OCI-LY7 (cell line): ENCODE results near the gene ADPRM. TPM values are rescaled to one million over a fixed set of nuclear protein-coding genes. Genes with fewer than 3 reads are reported as not detected.

Experiments used
- BruUV-seq: library from RNA; stranded (reverse); fragments of 400-500 nt; replicated peaks from 2 replicates; lab custom pipeline; 2021; lab: Mats Ljungman, UMichigan
- CTCF ChIA-PET: fragments of 300-600 bp; sonication (Branson Sonifier 250); formaldehyde crosslinking; loops from one replicate; lab custom pipeline; 2022; ENCODE audit warnings: antibody characterized with exemption; ENCODE audit not compliant: unreplicated experiment; lab: Charles Lee
- POLR2A ChIA-PET: fragments of 300-600 bp; sonication (Branson Sonifier 250); formaldehyde crosslinking; loops from one replicate; lab custom pipeline; 2022; ENCODE audit warnings: antibody characterized with exemption; lab: Charles Lee
- DNase-seq: peaks from one replicate; pipeline ENCODE4 v3.0.0-alpha.2; 2015; ENCODE audit warnings: low spot score
- H2AFZ ChIP-seq: fragments of 200-600 bp; sonication (generic), shearing (Covaris generic); 2 replicates; pipeline ENCODE4 v1.6.1; 2014; ENCODE audit warnings: mild to moderate bottlenecking, antibody characterized with exemption, low read length, moderate library complexity
- H3K27ac ChIP-seq: fragments of 200-600 bp; sonication (generic); 2 replicates; pipeline ENCODE4 v1.5.1; 2014; ENCODE audit warnings: mixed run types, low read depth, mild to moderate bottlenecking, moderate library complexity, low read length, inconsistent platforms; ENCODE audit not compliant: poor library complexity, severe bottlenecking
- H3K36me3 ChIP-seq: fragments of 200-600 bp; sonication (generic); 2 replicates; pipeline ENCODE4 v1.6.1; 2014; ENCODE audit warnings: mild to moderate bottlenecking, antibody characterized with exemption, low read length, moderate library complexity, mixed read lengths; ENCODE audit not compliant: insufficient read depth
- H3K4me1 ChIP-seq: fragments of 200-600 bp; sonication (generic); 2 replicates; pipeline ENCODE4 v1.5.1; 2014; ENCODE audit warnings: mild to moderate bottlenecking, low read length; ENCODE audit not compliant: insufficient read depth, poor library complexity, severe bottlenecking
- H3K4me2 ChIP-seq: fragments of 200-600 bp; sonication (generic); 2 replicates; pipeline ENCODE4 v1.6.1; 2014; ENCODE audit warnings: mild to moderate bottlenecking, low read length
- H3K4me3 ChIP-seq: fragments of 200-600 bp; sonication (generic); 2 replicates; pipeline ENCODE4 v1.5.1; 2014; ENCODE audit warnings: mild to moderate bottlenecking, low read depth, low read length; ENCODE audit not compliant: poor library complexity, severe bottlenecking
- H3K79me2 ChIP-seq: fragments of 200-600 bp; sonication (generic); 2 replicates; pipeline ENCODE4 v1.6.1; 2016; ENCODE audit warnings: low read depth, mild to moderate bottlenecking, low read length, moderate library complexity, mixed read lengths; ENCODE audit not compliant: insufficient read depth
- H3K9me2 ChIP-seq: fragments of 200-600 bp; sonication (generic); 2 replicates; pipeline ENCODE4 v1.6.1; 2016; ENCODE audit warnings: mild to moderate bottlenecking, low read length, mixed read lengths; ENCODE audit not compliant: insufficient read depth
- H3K9me3 ChIP-seq: fragments of 200-600 bp; sonication (generic); 2 replicates; pipeline ENCODE4 v1.6.1; 2014; ENCODE audit warnings: mild to moderate bottlenecking, mixed run types, low read length, mixed read lengths
- H4K20me1 ChIP-seq: fragments of 200-600 bp; sonication (generic); 2 replicates; pipeline ENCODE4 v1.6.1; 2014; ENCODE audit warnings: mild to moderate bottlenecking, antibody characterized with exemption, low read length, moderate library complexity, mixed read lengths; ENCODE audit not compliant: insufficient read depth
- EZH2phosphoT487 ChIP-seq: fragments of 200-600 bp; sonication (generic); IDR thresholded peaks from 2 replicates; pipeline ENCODE4 v1.6.1; 2018; ENCODE audit warnings: low read depth, borderline replicate concordance, mild to moderate bottlenecking, mixed run types, antibody characterized with exemption, low read length, moderate library complexity, mixed read lengths
- intact Hi-C: fragments of 100-400 bp; cut with micrococcal nuclease; formaldehyde crosslinking; loops from one replicate; pipeline ENCODE4 v1.10.0; 2022; ENCODE audit not compliant: unreplicated experiment
- total RNA-seq, 2 experiments: library from RNA; depleted of rRNA in 1 of 2; stranded (reverse); fragments of >200 nt in 1 of 2; shearing (Covaris generic) in 1 of 2; gene quantifications; 2 replicates each; pipeline ENCODE4 v1.2.3, GENCODE V29; 2014 to 2022
- TF ChIP-seq, protein P1 (sequence below): fragments of 200-600 bp; sonication (generic); conservative IDR thresholded peaks from 2 replicates; pipeline ENCODE4 v1.5.1; 2014; ENCODE audit warnings: mild to moderate bottlenecking, antibody characterized with exemption, low read length, moderate library complexity, mixed read lengths

Gene ADPRM
- total RNA-seq, 2 experiments from 2014 or later, result 5.5 to 7.0 TPM

DNA sequence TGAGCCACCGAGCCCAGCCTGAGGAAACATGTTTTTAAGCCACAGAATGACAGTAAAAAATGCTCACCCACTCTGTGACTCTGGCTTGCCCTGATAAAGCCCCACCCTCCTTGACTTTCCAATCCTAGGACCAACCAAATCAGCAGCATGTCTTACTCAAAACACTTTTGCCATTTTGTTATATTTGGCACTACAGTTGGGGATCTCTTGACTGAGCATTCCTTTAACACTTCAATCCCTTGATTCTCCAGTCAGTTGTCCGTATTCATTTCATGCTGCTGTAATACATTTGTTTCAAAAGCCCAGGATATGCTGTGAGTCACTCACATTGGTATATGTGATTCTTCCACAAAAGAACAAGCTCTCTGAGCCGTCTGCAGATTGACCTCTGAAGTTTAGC lies 48.4 kb upstream of the ADPRM start:
- no peaks in the 10 kb centered on the region for H3K36me3 ChIP-seq
- H3K4me3 ChIP-seq, result no peak overlapping the region
- ChIA-PET POLR2A (no interaction called here), CTCF (no interaction called here)
- H3K27ac ChIP-seq, result no peak overlapping the region
- H3K9me3 ChIP-seq, result no peaks in the 10 kb centered on the region
- no peak overlapping the region for H2AFZ ChIP-seq
- TF ChIP-seq, protein P1, sequence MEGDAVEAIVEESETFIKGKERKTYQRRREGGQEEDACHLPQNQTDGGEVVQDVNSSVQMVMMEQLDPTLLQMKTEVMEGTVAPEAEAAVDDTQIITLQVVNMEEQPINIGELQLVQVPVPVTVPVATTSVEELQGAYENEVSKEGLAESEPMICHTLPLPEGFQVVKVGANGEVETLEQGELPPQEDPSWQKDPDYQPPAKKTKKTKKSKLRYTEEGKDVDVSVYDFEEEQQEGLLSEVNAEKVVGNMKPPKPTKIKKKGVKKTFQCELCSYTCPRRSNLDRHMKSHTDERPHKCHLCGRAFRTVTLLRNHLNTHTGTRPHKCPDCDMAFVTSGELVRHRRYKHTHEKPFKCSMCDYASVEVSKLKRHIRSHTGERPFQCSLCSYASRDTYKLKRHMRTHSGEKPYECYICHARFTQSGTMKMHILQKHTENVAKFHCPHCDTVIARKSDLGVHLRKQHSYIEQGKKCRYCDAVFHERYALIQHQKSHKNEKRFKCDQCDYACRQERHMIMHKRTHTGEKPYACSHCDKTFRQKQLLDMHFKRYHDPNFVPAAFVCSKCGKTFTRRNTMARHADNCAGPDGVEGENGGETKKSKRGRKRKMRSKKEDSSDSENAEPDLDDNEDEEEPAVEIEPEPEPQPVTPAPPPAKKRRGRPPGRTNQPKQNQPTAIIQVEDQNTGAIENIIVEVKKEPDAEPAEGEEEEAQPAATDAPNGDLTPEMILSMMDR, result no peak
- TF ChIP-seq EZH2phosphoT487, result no peak
- H3K79me2 ChIP-seq, result no peaks in the 10 kb centered on the region
- no TSS peak for BruUV-seq
- intact Hi-C loops, result no loop called here
- H3K9me2 ChIP-seq, result no peaks in the 10 kb centered on the region
- H3K4me2 ChIP-seq, result no peak overlapping the region
- DNase-seq, result no peak
- H4K20me1 ChIP-seq, result no peaks in the 10 kb centered on the region
- no peaks in the 10 kb centered on the region for H3K4me1 ChIP-seq

DNA sequence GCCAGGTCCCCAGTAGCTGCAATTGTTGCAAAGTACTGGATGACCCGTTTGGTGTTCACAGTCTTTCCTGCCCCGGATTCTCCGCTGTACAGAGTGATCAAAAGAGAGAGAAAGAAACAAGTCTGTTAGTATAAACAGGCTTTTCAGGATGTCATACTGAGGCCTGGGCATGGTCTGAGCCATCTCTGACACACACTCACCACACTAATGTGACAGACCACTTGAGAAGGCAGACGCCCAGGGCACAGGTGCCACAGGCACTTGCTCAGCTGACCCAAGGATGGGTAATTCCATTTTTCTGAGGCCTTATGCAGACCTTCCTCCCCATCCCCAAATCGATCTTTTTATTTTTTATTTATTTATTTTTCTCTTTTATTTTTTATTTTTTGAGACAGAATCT lies 47.8 kb upstream of the ADPRM start:
- intact Hi-C loops, result no loop called here
- DNase-seq, result no peak
- no peaks in the 10 kb centered on the region for H4K20me1 ChIP-seq
- no peak for TF ChIP-seq EZH2phosphoT487
- no peak overlapping the region for H2AFZ ChIP-seq
- BruUV-seq, result no TSS peak
- H3K4me3 ChIP-seq, result no peak overlapping the region
- H3K9me2 ChIP-seq, result no peaks in the 10 kb centered on the region
- no peaks in the 10 kb centered on the region for H3K36me3 ChIP-seq
- CTCF ChIA-PET, result no interaction called here
- H3K4me1 ChIP-seq, result no peaks in the 10 kb centered on the region
- H3K27ac ChIP-seq, result no peak overlapping the region
- no peaks in the 10 kb centered on the region for H3K79me2 ChIP-seq
- no peak overlapping the region for H3K4me2 ChIP-seq
- POLR2A ChIA-PET, result no interaction called here
- no peaks in the 10 kb centered on the region for H3K9me3 ChIP-seq

GRCh38 chr17:10651927-10652326 lies 45.5 kb upstream of the ADPRM start:
- no peaks in the 10 kb centered on the region for H3K4me1 ChIP-seq
- no TSS peak for BruUV-seq
- ChIA-PET POLR2A (interaction anchor here (0.7 kb wide), 2 partner anchors 12 to 56 kb away, joined by 3 to 4 read pairs; no protein-coding TSS in a partner anchor), CTCF (no interaction called here)
- TF ChIP-seq EZH2phosphoT487, result no peak
- TF ChIP-seq, protein P1, result no peak
- no peak overlapping the region for H3K4me3 ChIP-seq
- H3K27ac ChIP-seq, result no peak overlapping the region
- no peak for DNase-seq
- no peaks in the 10 kb centered on the region for H3K9me3 ChIP-seq
- no peaks in the 10 kb centered on the region for H4K20me1 ChIP-seq
- intact Hi-C loops, result no loop called here
- no peaks in the 10 kb centered on the region for H3K36me3 ChIP-seq
- no peaks in the 10 kb centered on the region for H3K79me2 ChIP-seq
- H3K4me2 ChIP-seq, result no peak overlapping the region
- no peak overlapping the region for H2AFZ ChIP-seq
- no peaks in the 10 kb centered on the region for H3K9me2 ChIP-seq
